Nephron progenitor cell (in vitro differentiated cells): ENCODE results near the gene MEST.

Source experiments
- DNase-seq: peaks from one replicate; pipeline ENCODE4 v3.0.0; 2021
- H3K27ac Mint-ChIP-seq: 2 replicates; pipeline ENCODE4 v1.8.0; 2021; ENCODE audit warnings: mild to moderate bottlenecking, moderate library complexity, mixed read lengths
- H3K27me3 Mint-ChIP-seq: 2 replicates; pipeline ENCODE4 v1.8.0; 2021; ENCODE audit warnings: mild to moderate bottlenecking, low read depth, mixed read lengths; ENCODE audit not compliant: poor library complexity
- H3K36me3 Mint-ChIP-seq: 2 replicates; pipeline ENCODE4 v1.8.0; 2021; ENCODE audit warnings: low read depth, mixed read lengths
- H3K4me1 Mint-ChIP-seq: 2 replicates; pipeline ENCODE4 v1.8.0; 2021; ENCODE audit warnings: mixed read lengths
- H3K4me3 Mint-ChIP-seq: 2 replicates; pipeline ENCODE4 v1.8.0; 2021; ENCODE audit warnings: mild to moderate bottlenecking, moderate library complexity, mixed read lengths
- H3K9me3 Mint-ChIP-seq: 2 replicates; pipeline ENCODE4 v1.8.0; 2021; ENCODE audit warnings: mild to moderate bottlenecking, moderate library complexity, mixed read lengths
- CTCF ChIP-seq: fragments of 200-600 bp; sonication (generic); IDR thresholded peaks from 2 replicates; pipeline ENCODE4 v1.5.0; 2021; ENCODE audit warnings: antibody characterized with exemption

MEST gene

DNA sequence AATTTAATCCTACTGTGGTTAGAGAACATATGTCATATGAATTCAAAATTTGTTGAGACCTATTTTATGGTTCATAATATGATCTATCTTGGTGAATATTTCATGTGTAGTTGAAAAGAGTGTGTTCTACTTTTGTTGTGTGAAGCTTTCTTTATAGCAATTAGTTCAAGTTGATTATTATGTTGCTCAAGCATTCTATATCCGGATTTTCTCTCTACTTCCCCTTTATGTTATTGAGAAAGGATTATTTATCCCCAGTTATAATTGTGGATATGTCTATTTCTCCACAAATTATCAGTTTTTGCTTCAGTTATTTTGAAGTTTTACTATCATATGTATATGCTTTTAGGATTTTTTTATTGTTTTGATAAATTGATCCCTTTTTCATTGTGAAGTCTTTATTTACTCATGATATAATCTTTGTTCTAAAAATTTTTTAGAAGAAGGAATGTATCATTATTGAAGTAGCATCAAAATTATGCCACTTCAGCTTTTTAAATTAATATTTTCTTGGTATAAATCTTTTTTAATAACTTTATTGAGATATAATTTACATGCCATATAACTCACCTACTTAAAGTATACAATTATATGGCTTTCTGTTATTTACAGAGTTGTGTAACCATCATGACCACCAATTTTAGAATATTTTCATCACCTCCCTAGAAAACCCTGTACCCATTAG is 12.0 kb upstream of the MEST start:
- H3K27ac Mint-ChIP-seq: no peak overlapping the region
- no peak for DNase-seq
- H3K9me3 Mint-ChIP-seq: peaks cover 39% of the 10 kb centered on the region
- H3K4me3 Mint-ChIP-seq: no peak overlapping the region
- H3K27me3 Mint-ChIP-seq: no peaks in the 10 kb centered on the region
- no peak for TF ChIP-seq CTCF
- H3K4me1 Mint-ChIP-seq: peaks cover 58% of the 10 kb centered on the region
- H3K36me3 Mint-ChIP-seq: peaks cover 27% of the 10 kb centered on the region

DNA sequence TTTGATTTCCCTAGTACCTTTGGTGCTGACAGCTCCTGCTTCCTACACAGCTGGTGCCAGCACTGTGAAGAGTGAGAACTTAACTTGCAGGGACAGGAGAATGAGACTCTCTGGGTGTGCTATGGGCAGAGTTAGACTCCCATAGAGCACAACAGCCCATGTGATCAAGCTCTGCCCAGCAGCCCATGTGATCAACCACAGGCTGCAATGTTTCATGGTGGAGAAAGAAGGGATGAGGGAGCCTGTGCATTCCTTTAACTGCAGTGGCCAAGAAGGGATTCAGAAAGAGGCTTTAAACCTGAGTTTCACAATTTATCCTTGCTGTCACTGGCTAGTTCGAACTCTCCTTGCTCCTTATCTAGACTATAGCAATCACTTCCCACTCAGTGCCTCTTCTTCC is 10.0 kb upstream of the MEST start:
- no peak for TF ChIP-seq CTCF
- Mint-ChIP-seq H3K27ac (no peak overlapping the region), H3K4me3 (no peak overlapping the region), H3K36me3 (peaks cover 32% of the 10 kb centered on the region), H3K9me3 (peaks cover 45% of the 10 kb centered on the region), H3K27me3 (peaks cover 2% of the 10 kb centered on the region), H3K4me1 (peaks cover 57% of the 10 kb centered on the region)
- DNase-seq: no peak

DNA sequence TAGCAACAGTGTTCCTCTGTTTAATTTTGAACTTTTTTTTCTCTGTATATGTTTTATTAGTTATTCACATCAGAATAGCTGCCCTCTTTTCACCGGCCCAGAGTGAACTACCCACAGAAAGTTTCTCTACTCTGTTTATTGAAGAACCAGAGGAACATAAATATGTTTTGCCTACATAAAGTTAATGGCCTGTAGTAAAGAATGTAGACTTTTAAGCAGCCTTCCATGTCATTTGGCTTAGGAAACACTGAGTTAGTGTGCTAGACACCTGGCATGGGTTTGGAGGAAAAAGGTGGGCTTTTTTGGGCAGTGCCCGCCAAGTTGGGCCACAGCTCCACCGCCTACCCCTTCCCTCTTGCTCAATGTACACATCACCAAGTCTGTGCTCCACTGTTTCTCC is 8.9 kb upstream of the MEST start:
- Mint-ChIP-seq H3K4me1 (peaks cover 60% of the 10 kb centered on the region), H3K4me3 (no peak overlapping the region), H3K9me3 (peaks cover 36% of the 10 kb centered on the region), H3K36me3 (peaks cover 24% of the 10 kb centered on the region), H3K27ac (no peak overlapping the region), H3K27me3 (peaks cover 2% of the 10 kb centered on the region)
- DNase-seq: no peak
- no peak for TF ChIP-seq CTCF

GRCh38 chr7:130485734-130486113 is 6.2 kb upstream of the MEST start:
- H3K4me3 Mint-ChIP-seq: peak overlapping the region; percentile 85
- peaks cover 20% of the 10 kb centered on the region for H3K36me3 Mint-ChIP-seq
- peaks cover 2% of the 10 kb centered on the region for H3K27me3 Mint-ChIP-seq
- peaks cover 86% of the 10 kb centered on the region for H3K4me1 Mint-ChIP-seq
- no peak overlapping the region for H3K27ac Mint-ChIP-seq
- no peak for DNase-seq
- H3K9me3 Mint-ChIP-seq: peaks cover 20% of the 10 kb centered on the region
- no peak for TF ChIP-seq CTCF

DNA sequence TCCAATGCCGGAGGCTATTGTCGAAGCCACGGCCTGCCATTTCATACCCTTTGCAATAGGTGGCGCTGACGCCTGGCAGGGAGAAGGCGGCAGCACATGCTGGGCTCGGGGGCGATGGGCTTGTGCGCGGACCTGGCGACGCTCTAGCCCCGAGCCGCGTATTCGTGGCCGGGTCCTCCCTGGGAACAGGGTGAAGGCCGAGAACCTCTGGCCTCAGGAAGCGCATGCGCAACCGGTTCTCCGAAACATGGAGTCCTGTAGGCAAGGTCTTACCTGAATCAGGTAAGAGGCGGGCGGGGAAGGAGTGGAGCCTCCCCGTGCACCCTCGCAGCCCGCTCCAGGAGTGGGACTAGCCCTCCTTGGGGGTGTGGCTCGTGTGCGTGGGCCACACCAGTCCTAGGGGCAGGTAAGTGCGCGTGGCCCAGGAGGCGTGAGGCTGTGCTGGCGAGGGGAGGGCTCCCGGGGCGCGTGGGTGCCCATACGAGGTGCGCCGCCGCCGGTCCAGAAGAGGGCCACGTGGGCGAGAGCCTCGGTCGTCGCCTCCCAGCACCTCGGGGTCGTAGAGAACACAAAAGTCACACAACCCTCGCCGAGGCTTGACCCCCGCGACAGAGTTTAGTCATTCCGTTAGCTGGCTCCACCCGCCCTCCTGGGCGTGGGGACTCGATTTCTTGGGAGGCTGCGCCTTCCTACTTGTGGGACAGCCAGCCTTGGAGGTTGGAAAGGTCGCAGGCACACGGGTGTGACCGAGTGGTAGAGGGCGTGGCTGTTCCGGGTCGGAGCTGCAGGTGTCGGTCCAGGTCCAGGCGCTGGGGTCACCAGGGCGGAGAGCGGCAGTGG is 5.6 kb upstream of the MEST start:
- peak; percentile 67 for TF ChIP-seq CTCF
- peak overlapping the region; percentile 90 for H3K27ac Mint-ChIP-seq
- H3K36me3 Mint-ChIP-seq: peaks cover 24% of the 10 kb centered on the region
- H3K4me1 Mint-ChIP-seq: peaks cover 91% of the 10 kb centered on the region
- DNase-seq: peak; percentile 69
- H3K27me3 Mint-ChIP-seq: peaks cover 2% of the 10 kb centered on the region
- peaks cover 25% of the 10 kb centered on the region for H3K9me3 Mint-ChIP-seq
- H3K4me3 Mint-ChIP-seq: peak overlapping the region; percentile 85
